ENCODE results near the gene DLG2.

DLG2 gene

GRCh38 chr11:83948200-83948599, 1678.9 kb downstream of the DLG2 start:
- FAIRE-seq: no peak

- no peak for FAIRE-seq
Observed at GRCh38 chr11:83945976-83946375, 1681.2 kb downstream of the DLG2 start.

GRCh38 chr11:83941050-83941449, 1686.1 kb downstream of the DLG2 start:
- FAIRE-seq: no peak

- FAIRE-seq: no peak
Observed at GRCh38 chr11:83938148-83938547, 1689.0 kb downstream of the DLG2 start.

- FAIRE-seq: no peak
Observed at GRCh38 chr11:83933008-83933407, 1694.1 kb downstream of the DLG2 start.

GRCh38 chr11:83927422-83927821, 1699.7 kb downstream of the DLG2 start:
- no peak for FAIRE-seq

- no peak for FAIRE-seq
Observed at GRCh38 chr11:83924795-83925542, 1702.2 kb downstream of the DLG2 start.

GRCh38 chr11:83923961-83924360, 1703.2 kb downstream of the DLG2 start:
- FAIRE-seq: no peak

- FAIRE-seq: no peak
Observed at GRCh38 chr11:83922953-83923352, 1704.2 kb downstream of the DLG2 start.

GRCh38 chr11:83922318-83922717, 1704.8 kb downstream of the DLG2 start:
- FAIRE-seq: no peak

- FAIRE-seq: no peak
Observed at GRCh38 chr11:83921447-83922192, 1705.5 kb downstream of the DLG2 start.

- FAIRE-seq: no peak
Observed at GRCh38 chr11:83918476-83918875, 1708.7 kb downstream of the DLG2 start.

GRCh38 chr11:83914995-83915394, 1712.1 kb downstream of the DLG2 start:
- no peak for FAIRE-seq

GRCh38 chr11:83909579-83910534, 1717.3 kb downstream of the DLG2 start:
- no peak for FAIRE-seq

GRCh38 chr11:83908298-83908856, 1718.8 kb downstream of the DLG2 start:
- FAIRE-seq: no peak

GRCh38 chr11:83895516-83895915, 1731.6 kb downstream of the DLG2 start:
- FAIRE-seq: no peak

- no peak for FAIRE-seq
Observed at GRCh38 chr11:83881428-83881827, 1745.7 kb downstream of the DLG2 start.

GRCh38 chr11:83871054-83871453, 1756.1 kb downstream of the DLG2 start:
- no peak for FAIRE-seq

GRCh38 chr11:83866655-83867054, 1760.5 kb downstream of the DLG2 start:
- no peak for FAIRE-seq

- FAIRE-seq: no peak
Observed at GRCh38 chr11:83865636-83866461, 1761.3 kb downstream of the DLG2 start.

- FAIRE-seq: no peak
Observed at GRCh38 chr11:83864412-83865057, 1762.6 kb downstream of the DLG2 start.
